GM12892 (cell line): ENCODE measurements around the gene FRAS1.

Source experiments
- POLR2A ChIP-seq: IDR thresholded peaks from 2 replicates; pipeline ENCODE4 v1.6.1; 2011; ENCODE audit warnings: low read depth, low read length, control low read depth
- POLR2AphosphoS5 ChIP-seq: IDR thresholded peaks from 2 replicates; pipeline ENCODE4 v1.6.1; 2011; ENCODE audit warnings: low read depth, low read length, control low read depth

DNA sequence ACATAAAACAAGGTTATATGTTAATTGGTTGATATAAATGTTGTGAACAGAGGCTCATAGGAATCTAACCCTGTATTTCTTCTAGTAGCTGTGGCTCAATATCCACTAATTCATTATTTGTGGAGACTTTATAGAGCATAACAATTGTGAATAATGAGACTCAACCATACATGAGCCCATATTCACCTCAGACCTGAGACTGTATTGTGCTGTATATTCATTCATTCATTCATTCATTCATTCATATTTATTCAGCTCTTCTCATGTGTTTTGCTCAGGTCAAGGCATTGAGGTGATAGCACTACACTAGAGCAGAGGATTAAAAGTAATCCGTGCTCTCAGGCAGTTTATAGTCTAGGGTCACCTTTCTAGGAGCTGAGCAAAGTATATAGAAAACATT lies 470.0 kb downstream of the FRAS1 start:
- no peak for TF ChIP-seq POLR2AphosphoS5
- no peak for TF ChIP-seq POLR2A
